Hepatocyte (in vitro differentiated cells): ENCODE measurements around the gene ARMH4. TPM values are rescaled to one million over a fixed set of nuclear protein-coding genes. Genes with fewer than 3 reads are reported as not detected.
A peak's percentile ranks its signal among the peaks of the same experiment; 100 is the strongest.

Source experiments
- DNase-seq: peaks from one replicate; pipeline ENCODE4 v3.0.0-alpha.2; 2016; ENCODE audit warnings: low spot score
- H2AFZ ChIP-seq: fragments of 200-600 bp; sonication (generic); 2 replicates; pipeline ENCODE4 v1.6.0; 2016; ENCODE audit warnings: antibody characterized with exemption, mild to moderate bottlenecking
- H3K27ac ChIP-seq: fragments of 200-600 bp; sonication (generic); 2 replicates; pipeline ENCODE4 v1.5.1; 2016; ENCODE audit warnings: mild to moderate bottlenecking
- H3K27me3 ChIP-seq: fragments of 200-600 bp; sonication (generic); 2 replicates; pipeline ENCODE4 v1.6.1; 2016
- H3K36me3 ChIP-seq: fragments of 200-600 bp; sonication (generic); replicated peaks from 2 replicates; pipeline ENCODE4 v1.5.1; 2016; ENCODE audit warnings: low read depth; ENCODE audit not compliant: insufficient read depth
- H3K4me1 ChIP-seq: fragments of 200-600 bp; sonication (generic); 2 replicates; pipeline ENCODE4 v1.5.1; 2016; ENCODE audit warnings: mild to moderate bottlenecking, moderate library complexity; ENCODE audit not compliant: insufficient read depth
- H3K4me2 ChIP-seq: fragments of 200-600 bp; sonication (generic); 2 replicates; pipeline ENCODE4 v1.6.0; 2016
- H3K4me3 ChIP-seq: fragments of 200-600 bp; sonication (generic); 2 replicates; pipeline ENCODE4 v1.5.1; 2016; ENCODE audit warnings: mild to moderate bottlenecking
- H3K79me2 ChIP-seq: fragments of 200-600 bp; sonication (generic); 2 replicates; pipeline ENCODE4 v1.6.0; 2017; ENCODE audit warnings: mild to moderate bottlenecking
- H3K9me2 ChIP-seq: fragments of 200-600 bp; sonication (generic); replicated peaks from 2 replicates; pipeline ENCODE4 v1.6.0; 2017; ENCODE audit warnings: mild to moderate bottlenecking; ENCODE audit not compliant: insufficient read depth
- H3K9me3 ChIP-seq: fragments of 200-600 bp; sonication (generic); 2 replicates; pipeline ENCODE4 v1.5.1; 2016; ENCODE audit warnings: low read depth, mild to moderate bottlenecking
- H4K20me1 ChIP-seq: fragments of 200-600 bp; sonication (generic); 2 replicates; pipeline ENCODE4 v1.6.0; 2016; ENCODE audit warnings: mild to moderate bottlenecking; ENCODE audit not compliant: insufficient read depth, poor library complexity, severe bottlenecking
- EZH2 ChIP-seq: fragments of 200-600 bp; sonication (generic); IDR thresholded peaks from 2 replicates; pipeline ENCODE4 v1.6.1; 2016; ENCODE audit warnings: antibody characterized with exemption, mild to moderate bottlenecking, borderline replicate concordance
- EZH2phosphoT487 ChIP-seq: fragments of 200-600 bp; sonication (generic); IDR thresholded peaks from one replicate; pipeline ENCODE4 v1.6.1; 2018; ENCODE audit warnings: antibody characterized with exemption, mild to moderate bottlenecking, low read depth, moderate library complexity; ENCODE audit not compliant: unreplicated experiment, severe bottlenecking
- WGBS: methylation state at CpG from one replicate; pipeline ENCODE4 v1.1.6; 2016; ENCODE audit warnings: low lambda C conversion rate; ENCODE audit errors: missing lambda C conversion rate; 5-methylcytosine and 5-hydroxymethylcytosine counted together
- polyA plus RNA-seq: library from polyadenylated mRNA; unstranded; fragments of >200 nt; fragmentation: Nextera tagmentation; extraction: Ambion mirVana; gene quantifications from 2 replicates; pipeline ENCODE4 v1.2.1, GENCODE V29; 2016
- total RNA-seq: library from RNA; depleted of rRNA; stranded (reverse); fragments of >200 nt; gene quantifications from 2 replicates; pipeline ENCODE4 v1.2.3, GENCODE V29; 2014
- TF ChIP-seq, protein P1 (sequence below): fragments of 200-600 bp; sonication (generic); IDR thresholded peaks from 2 replicates; pipeline ENCODE4 v1.5.1; 2016; ENCODE audit warnings: antibody characterized with exemption, mild to moderate bottlenecking; ENCODE audit not compliant: poor library complexity

Gene ARMH4
- total and polyA plus RNA-seq, 2 experiments from 2014 or later, result 6.6 to 11.3 TPM

DNA sequence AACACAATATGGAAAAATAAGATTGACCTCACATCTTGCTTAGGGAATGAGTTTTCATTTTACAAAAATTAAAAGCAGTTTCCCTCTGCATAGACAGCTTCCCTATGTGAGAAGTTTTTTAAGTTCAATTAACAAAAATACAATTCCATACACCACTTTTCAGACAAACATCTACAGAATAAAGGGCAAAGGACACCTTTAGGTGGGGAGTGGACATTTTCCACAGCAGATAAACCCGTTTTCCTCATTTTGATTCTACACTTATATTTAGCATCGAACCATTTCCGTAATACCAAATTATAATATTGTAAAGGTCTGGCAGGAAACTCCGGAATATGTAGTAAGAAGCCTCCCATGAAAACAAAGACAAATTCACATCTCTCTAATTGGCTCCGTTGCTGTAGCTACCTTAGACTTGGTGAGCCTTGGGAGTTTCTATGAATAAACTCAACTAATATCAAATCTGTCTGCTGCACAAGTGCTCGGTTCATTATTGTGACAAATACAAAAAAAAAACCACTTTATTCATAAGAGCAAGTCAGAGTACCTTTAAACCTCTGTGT lies 1.7 kb downstream of the ARMH4 start:
- no peaks in the 10 kb centered on the region for H3K9me2 ChIP-seq
- no peak overlapping the region for H3K27ac ChIP-seq
- H3K4me3 ChIP-seq, result no peak overlapping the region
- H2AFZ ChIP-seq, result no peak overlapping the region
- peaks cover 4% of the 10 kb centered on the region for H3K4me1 ChIP-seq
- WGBS, result 90% methylated on average over 6 of the region's 6 CpGs
- H4K20me1 ChIP-seq, result no peaks in the 10 kb centered on the region
- no peaks in the 10 kb centered on the region for H3K36me3 ChIP-seq
- H3K9me3 ChIP-seq, result no peaks in the 10 kb centered on the region
- H3K27me3 ChIP-seq, result peaks cover 27% of the 10 kb centered on the region
- H3K4me2 ChIP-seq, result peak overlapping the region; percentile 92
- TF ChIP-seq EZH2 (no peak), EZH2phosphoT487 (no peak)
- TF ChIP-seq, protein P1, sequence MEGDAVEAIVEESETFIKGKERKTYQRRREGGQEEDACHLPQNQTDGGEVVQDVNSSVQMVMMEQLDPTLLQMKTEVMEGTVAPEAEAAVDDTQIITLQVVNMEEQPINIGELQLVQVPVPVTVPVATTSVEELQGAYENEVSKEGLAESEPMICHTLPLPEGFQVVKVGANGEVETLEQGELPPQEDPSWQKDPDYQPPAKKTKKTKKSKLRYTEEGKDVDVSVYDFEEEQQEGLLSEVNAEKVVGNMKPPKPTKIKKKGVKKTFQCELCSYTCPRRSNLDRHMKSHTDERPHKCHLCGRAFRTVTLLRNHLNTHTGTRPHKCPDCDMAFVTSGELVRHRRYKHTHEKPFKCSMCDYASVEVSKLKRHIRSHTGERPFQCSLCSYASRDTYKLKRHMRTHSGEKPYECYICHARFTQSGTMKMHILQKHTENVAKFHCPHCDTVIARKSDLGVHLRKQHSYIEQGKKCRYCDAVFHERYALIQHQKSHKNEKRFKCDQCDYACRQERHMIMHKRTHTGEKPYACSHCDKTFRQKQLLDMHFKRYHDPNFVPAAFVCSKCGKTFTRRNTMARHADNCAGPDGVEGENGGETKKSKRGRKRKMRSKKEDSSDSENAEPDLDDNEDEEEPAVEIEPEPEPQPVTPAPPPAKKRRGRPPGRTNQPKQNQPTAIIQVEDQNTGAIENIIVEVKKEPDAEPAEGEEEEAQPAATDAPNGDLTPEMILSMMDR, result no peak
- H3K79me2 ChIP-seq, result no peaks in the 10 kb centered on the region
- no peak for DNase-seq

DNA sequence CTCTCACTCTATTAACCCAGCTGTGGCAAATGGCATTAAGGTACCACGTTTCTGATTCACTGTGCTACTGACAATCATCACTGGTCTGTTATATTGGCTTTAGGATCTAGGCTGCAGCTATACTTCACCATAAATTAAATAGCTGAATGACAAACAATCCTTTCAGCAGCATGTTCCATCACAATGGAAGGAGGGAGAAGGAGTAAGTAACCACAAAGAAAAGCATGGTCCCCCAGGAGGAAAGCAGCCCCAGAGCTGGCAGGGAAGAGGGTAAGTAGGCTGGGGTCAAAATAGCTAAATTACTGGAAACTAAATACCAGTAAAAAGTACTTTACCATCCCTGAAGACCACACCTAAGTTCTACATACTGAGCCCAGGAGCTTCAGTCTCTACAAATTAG lies 2.8 kb downstream of the ARMH4 start:
- H3K79me2 ChIP-seq, result no peaks in the 10 kb centered on the region
- no peak overlapping the region for H3K4me3 ChIP-seq
- H3K27ac ChIP-seq, result no peak overlapping the region
- H3K4me1 ChIP-seq, result peaks cover 4% of the 10 kb centered on the region
- TF ChIP-seq EZH2 (no peak), EZH2phosphoT487 (no peak)
- TF ChIP-seq, protein P1, result no peak
- no peak overlapping the region for H3K4me2 ChIP-seq
- peaks cover 27% of the 10 kb centered on the region for H3K27me3 ChIP-seq
- no peak for DNase-seq
- no peaks in the 10 kb centered on the region for H3K9me2 ChIP-seq
- H3K36me3 ChIP-seq, result no peaks in the 10 kb centered on the region
- no peak overlapping the region for H2AFZ ChIP-seq
- no peaks in the 10 kb centered on the region for H4K20me1 ChIP-seq
- H3K9me3 ChIP-seq, result no peaks in the 10 kb centered on the region
- 50% methylated on average over 1 of the region's 1 CpG for WGBS

DNA sequence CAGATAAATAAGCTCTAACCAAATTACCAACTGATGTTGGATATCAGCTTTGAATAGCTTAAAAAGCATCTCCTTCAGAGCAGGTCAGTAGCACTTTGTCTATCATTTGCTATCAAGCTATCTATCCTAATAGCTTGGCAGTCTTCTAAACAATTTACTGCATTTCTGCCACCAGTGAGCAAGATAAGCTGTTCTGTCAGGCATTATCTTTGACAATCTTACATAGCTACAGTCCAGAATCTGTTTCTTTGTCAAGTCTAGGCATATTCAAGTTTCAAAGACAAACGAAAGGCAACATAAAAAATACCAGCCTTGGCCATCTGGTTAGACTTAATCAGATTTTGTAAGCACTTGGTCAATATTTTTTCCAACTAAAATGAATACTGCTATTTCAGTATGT lies 5.6 kb downstream of the ARMH4 start:
- Histone ChIP-seq H3K4me2 (no peak overlapping the region), H2AFZ (no peak overlapping the region), H3K4me3 (no peak overlapping the region), H4K20me1 (no peaks in the 10 kb centered on the region), H3K36me3 (no peaks in the 10 kb centered on the region), H3K9me2 (no peaks in the 10 kb centered on the region), H3K4me1 (no peaks in the 10 kb centered on the region), H3K9me3 (no peaks in the 10 kb centered on the region), H3K27me3 (peaks cover 26% of the 10 kb centered on the region), H3K27ac (no peak overlapping the region), H3K79me2 (no peaks in the 10 kb centered on the region)
- TF ChIP-seq EZH2, result no peak
- TF ChIP-seq, protein P1, result no peak
- TF ChIP-seq EZH2phosphoT487, result no peak
- DNase-seq, result no peak
- 46% methylated on average over 1 of the region's 1 CpG for WGBS

DNA sequence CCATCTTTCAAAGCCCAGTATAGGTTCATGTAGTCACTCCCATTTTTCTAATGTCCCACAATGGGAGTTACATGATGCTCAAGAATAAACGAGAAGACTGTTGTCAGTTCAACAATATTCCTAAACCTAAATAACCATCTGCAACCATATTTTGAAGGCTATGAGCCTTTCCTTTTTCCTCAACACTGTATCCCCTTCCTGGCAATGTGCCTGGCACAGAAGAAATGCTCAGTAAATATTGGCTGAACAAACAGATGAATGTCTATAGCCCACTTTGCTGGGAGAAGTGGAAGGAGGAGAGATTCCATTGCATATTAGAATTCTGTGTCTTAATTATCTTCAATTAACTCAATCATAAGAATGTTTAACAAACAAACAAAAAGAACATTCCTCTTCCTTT lies 6.1 kb downstream of the ARMH4 start:
- TF ChIP-seq, protein P1, result no peak
- TF ChIP-seq EZH2 (no peak), EZH2phosphoT487 (no peak)
- no peaks in the 10 kb centered on the region for H3K9me3 ChIP-seq
- no peaks in the 10 kb centered on the region for H3K36me3 ChIP-seq
- H4K20me1 ChIP-seq, result no peaks in the 10 kb centered on the region
- no peak overlapping the region for H2AFZ ChIP-seq
- peaks cover 23% of the 10 kb centered on the region for H3K27me3 ChIP-seq
- no peak overlapping the region for H3K4me3 ChIP-seq
- no peaks in the 10 kb centered on the region for H3K9me2 ChIP-seq
- no peak overlapping the region for H3K4me2 ChIP-seq
- H3K79me2 ChIP-seq, result no peaks in the 10 kb centered on the region
- no peaks in the 10 kb centered on the region for H3K4me1 ChIP-seq
- no peak overlapping the region for H3K27ac ChIP-seq
- 81% methylated on average over 1 of the region's 1 CpG for WGBS
- no peak for DNase-seq
